HG03439 (cell line): ENCODE data around the gene ANGPTL7.
"Not testable (repeated sequence)": the region's sequence is repeated elsewhere in the genome, so short reads cannot be mapped to it uniquely, and the experiment has no call there.

Experiments
- ATAC-seq: cut with Tn5 transposase; IDR thresholded peaks from one replicate; pipeline ENCODE4 v1.9.1; 2021; ENCODE audit warnings: mild to moderate bottlenecking, moderate library complexity; ENCODE audit not compliant: unreplicated experiment

The ANGPTL7 gene

GRCh38 chr1:11188858-11189451, at the start of gene ANGPTL7:
ANGPTL7 (plus strand) TSS chr1:11189355; CDS start chr1:11189580, 225 bp downstream.
- no peak for ATAC-seq

- no peak for ATAC-seq
Measured at GRCh38 chr1:11142618-11143391, 46.4 kb upstream of the ANGPTL7 start.

DNA sequence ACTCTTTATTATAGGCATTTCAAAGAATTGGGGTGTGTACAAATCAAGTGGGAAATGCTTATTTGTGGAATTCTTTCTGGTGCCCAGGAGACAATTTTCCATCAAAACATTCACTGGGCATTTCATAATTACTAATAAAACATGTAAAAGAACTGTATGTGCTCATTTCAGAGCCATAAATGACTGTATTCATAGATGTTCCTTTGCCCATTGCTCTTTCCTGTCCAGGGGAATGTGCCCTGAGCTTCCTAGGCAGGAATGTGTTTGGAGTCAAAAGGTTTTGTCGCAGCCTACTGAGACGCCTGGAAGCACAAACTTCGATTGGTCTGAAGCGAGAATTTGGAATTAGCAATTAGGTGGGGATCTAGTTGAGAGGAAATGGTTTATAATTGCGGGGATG, 45.8 kb upstream of the ANGPTL7 start:
- ATAC-seq: no peak

DNA sequence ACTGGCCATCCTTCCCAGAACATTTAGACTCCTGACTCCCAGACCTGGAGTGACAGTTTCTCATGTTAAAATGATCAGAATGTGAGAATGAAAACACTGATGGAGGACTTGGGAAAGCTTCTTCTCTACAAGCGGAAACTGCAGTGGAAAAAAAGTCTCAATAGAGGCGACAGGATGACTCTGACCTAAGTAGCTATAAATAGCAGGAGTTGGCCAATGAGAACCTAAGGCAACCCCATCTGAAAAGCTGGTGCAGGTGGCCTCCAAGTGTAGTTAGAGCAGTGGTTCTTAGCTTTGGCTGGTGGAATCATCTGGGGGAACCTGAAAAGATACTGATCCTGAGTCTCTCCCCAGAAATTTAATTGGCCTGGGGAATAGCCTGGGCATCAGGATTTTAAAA, 45.2 kb upstream of the ANGPTL7 start:
- no peak for ATAC-seq

GRCh38 chr1:11144570-11145256, 44.4 kb upstream of the ANGPTL7 start:
- no peak for ATAC-seq

GRCh38 chr1:11145741-11146140, 43.4 kb upstream of the ANGPTL7 start:
- no peak for ATAC-seq

DNA sequence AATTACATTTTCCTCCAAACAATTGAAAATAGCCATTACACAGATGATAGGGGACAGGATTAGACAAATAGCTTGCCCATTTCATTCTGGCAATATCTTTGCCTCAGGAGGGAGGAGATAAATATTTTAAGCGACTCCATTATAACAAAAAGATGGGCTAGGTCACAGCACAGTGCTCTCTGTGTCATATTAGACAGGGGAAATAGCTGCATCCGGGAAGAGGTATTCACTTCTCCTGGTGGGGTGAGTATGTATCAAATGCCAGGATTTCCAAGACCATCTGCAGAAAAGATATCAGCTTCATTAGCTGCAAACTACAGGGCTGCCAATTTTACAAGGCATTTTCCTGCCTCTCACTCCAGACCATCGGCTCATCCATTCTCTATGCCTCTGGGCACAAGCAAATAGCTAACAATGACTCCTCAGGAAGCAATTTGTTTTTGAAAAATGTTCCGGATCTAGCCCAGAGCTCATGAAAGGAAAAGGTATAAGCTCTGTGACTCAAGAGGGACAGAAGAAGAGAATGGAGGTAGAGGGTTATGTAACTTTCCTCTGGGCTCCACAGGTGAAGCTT, 41.9 kb upstream of the ANGPTL7 start:
- ATAC-seq: no peak

DNA sequence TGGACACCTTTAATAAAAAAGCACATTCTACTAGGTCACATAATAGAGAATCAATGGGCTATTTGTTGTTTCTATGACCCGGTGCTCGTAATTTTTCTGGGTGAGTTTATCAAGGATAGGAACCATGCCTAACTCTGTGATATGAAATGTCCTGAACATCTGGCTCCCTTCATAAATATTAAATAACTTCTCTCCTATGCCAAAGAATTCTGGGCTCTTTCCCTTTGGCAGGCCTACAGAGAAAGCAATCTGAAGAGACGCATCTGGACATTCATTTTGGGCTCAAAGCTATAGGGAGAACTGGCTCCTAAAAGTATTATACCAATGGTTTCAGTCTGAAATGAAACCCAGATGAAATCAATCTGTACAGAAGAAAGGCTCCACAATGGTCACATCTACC, 38.8 kb upstream of the ANGPTL7 start:
- ATAC-seq: no peak

DNA sequence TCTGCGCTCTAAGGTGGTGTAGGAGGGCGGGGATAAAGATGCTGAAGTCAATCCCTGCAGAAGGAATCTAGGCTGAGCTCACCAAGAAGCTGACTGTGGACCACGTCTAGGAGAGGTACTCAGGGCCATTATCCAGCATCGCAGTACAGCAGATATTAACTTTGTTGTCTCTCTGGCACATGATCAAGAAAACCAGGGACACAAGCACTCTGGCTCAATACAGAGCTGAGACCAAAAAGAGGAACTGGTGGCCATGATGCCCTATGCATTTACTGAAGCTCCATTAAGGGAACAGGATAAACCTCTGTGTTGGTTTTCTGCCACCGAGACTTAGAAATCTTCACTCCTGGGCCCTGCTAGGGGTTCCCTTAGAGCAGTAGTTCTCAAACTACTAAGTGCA, 38.0 kb upstream of the ANGPTL7 start:
- no peak for ATAC-seq

DNA sequence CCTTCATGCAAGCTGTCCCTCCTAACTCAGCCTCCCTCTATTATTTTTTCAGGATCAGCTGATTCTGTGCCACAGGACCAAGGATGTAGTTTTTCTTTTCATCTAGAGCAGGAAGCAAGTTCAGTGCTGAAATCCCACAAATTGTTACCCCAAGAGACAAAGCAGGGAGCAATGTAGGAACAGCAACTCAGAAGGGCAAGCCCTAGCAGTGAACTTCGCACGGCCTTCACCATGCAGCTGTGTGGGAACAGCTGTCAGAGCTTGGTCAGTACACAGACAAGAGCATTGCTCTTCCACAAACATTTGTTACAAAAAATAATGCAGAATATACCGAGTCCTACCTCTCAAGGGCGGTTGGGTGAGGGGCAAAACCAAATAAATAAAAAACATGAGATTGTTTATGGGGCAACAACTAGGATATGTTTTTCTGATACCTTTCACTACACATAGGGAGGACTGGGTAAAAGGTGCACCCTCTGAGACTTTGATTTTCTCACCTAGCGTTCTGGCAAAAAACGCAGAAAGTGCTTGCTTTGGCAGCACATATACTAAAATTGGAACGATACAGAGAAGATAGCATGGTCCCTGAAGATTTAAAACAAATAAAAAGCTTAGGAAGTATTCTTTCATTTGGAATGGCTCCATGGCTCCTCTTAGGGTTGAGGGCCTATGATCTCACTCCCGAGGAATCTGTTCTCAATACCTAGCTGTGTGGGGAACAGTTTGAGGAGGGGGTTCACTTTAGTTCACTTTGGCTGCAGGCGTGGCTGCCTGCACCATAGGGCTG, 37.1 kb upstream of the ANGPTL7 start:
- no peak for ATAC-seq

GRCh38 chr1:11152755-11153154, 36.4 kb upstream of the ANGPTL7 start:
- ATAC-seq: no peak

DNA sequence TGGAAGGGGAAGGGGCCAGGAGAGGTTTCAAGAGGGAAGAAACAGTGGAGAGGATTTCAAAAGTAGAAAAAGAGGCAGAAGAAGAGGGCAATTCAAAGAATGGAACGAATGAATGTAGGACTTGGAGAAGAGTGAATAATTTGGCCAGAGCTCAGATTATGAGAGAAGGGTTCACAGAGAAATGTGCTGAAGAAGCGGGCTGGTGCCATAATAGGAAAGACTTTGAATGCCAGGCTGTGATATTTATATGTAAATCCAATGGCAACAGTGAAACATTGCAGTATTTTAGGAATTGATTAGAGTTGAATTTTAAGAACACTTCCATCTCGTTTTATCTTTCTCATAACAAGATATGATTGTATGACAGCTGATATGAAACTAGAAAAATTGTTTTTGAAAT, 36.0 kb upstream of the ANGPTL7 start:
- no peak for ATAC-seq

DNA sequence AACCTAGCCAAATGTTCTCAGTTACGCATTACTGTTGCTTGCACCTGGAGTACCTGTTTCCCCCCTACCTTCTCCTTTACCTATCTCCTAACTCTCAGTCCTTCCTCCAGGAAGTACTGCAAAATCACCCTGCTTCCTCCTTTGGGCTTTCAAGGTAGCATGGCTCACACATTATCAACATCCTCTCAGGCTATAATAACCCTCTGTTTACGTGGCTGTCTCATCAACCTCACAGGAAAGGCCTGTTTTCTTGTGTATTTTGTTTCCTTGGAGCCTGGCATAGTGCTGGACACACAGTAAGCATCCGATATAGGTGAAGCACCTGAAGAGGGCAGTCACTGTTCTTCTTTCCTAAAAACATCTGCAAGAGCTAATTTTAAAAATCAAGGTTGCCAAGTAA, 32.7 kb upstream of the ANGPTL7 start:
- ATAC-seq: no peak

GRCh38 chr1:11156963-11157362, 32.2 kb upstream of the ANGPTL7 start:
- no peak for ATAC-seq

- ATAC-seq: no peak
Measured at GRCh38 chr1:11157394-11157793, 31.8 kb upstream of the ANGPTL7 start.

GRCh38 chr1:11157867-11158266, 31.3 kb upstream of the ANGPTL7 start:
- ATAC-seq: no peak

DNA sequence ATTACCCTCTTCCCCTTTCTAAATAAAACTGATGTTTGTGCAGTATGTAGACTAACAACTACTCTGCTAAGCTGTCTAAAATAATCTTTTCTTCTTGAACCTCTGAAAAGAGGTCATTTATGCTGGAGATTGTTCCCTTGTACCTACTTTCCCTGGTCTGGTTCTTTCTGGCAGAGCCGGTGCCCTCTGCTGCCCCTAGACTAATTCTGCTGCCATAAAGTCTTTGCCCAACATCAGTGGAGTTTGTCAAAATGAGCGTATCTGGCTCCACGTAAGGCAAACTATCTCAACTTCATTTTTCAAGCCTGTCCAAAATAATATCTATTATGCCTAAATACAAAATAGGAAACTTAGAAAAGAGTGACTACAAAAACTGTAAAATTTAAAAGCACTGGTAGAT, 30.9 kb upstream of the ANGPTL7 start:
- no peak for ATAC-seq

GRCh38 chr1:11158720-11159321, 30.3 kb upstream of the ANGPTL7 start:
- no peak for ATAC-seq

- ATAC-seq: not testable (repeated sequence)
Measured at GRCh38 chr1:11162752-11163151, 26.4 kb upstream of the ANGPTL7 start.

GRCh38 chr1:11166744-11167143, 22.4 kb upstream of the ANGPTL7 start:
- not testable (repeated sequence) for ATAC-seq

GRCh38 chr1:11168731-11169130, 20.4 kb upstream of the ANGPTL7 start:
- ATAC-seq: no peak
